ENCODE results near the gene CYSRT1. TPM values are rescaled to one million over a fixed set of nuclear protein-coding genes. Genes with fewer than 3 reads are reported as not detected.

CYSRT1 gene
- total RNA-seq, 1 experiment from 2014 or later: 0.21 TPM

DNA sequence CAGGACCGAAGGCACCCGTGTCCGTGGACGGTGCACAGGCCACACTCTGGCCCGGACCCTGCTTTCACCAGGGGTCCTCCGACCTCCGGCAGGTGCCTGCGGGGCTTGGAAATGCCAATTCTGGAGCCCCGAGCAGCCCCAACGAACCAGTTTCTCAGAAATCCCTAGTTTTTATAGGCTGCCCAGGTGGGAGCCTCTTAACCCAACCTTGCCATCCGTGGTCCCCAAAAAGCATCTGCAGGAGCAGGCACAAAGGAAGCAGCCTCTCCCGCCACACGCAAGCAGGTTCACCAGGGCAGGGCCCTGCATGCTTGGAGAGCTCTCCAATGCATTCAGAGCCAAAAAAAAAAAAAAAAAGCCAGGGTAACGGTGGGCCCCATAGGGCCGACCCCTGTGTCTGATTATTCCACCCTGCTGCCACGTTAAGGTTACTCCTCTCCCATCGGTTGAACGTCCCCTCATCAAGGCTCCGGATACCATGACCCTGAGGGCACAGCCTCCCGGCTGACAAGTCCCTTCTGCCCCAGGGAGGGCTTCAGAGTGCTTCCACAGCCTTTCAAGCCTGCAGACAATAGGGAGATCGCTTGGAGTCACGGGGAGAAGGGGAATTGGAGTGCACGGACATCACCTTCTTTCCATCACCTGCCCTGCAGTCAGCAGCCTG, 23.6 kb upstream of the CYSRT1 start:
- no peak for DNase-seq (ENCODE audit: low read depth, low spot score)
- in situ Hi-C loops (cut with HindIII; ENCODE audit: low pct_unique_long_range_greater_than_20kb, low sequenced_read_pairs): no loop called here

DNA sequence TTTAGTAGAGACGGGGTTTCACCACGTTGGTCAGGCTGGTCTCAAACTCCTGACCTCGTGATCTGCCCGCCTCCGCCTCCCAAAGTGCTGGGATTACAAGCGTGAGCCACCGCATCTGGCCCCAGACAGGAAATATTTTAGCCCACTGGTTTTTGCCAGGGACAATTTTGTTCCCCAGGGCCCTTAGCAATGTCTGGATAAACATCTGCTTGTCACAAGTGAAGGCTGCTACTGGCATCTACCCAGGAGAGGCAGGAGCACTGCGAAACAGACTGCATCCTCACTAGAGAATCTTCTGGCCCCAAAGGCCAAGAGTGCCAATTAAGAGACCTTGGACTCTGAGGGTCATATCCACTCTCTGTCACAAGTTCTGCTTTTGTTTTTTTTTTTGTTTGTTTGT, 22.0 kb upstream of the CYSRT1 start:
- in situ Hi-C loops (cut with HindIII; ENCODE audit: low pct_unique_long_range_greater_than_20kb, low sequenced_read_pairs): no loop called here
- no peak for DNase-seq (ENCODE audit: low read depth, low spot score)

DNA sequence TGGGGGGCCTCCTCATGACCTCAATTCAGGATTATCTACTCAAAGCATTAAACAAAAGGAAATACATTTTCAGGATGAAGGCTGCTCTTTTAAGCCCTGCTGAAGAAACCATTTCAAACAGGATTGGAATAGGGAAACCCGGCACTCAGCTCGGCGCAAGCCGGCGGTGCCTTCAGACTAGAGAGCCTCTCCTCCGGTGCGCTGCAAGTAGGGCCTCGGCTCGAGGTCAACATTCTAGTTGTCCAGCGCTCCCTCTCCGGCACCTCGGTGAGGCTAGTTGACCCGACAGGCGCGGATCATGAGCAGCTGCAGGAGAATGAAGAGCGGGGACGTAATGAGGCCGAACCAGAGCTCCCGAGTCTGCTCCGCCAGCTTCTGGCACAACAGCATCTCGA, 20.2 kb upstream of the CYSRT1 start:
- no peak for DNase-seq (ENCODE audit: low read depth, low spot score)
- in situ Hi-C loops (cut with HindIII; ENCODE audit: low pct_unique_long_range_greater_than_20kb, low sequenced_read_pairs): no loop called here

DNA sequence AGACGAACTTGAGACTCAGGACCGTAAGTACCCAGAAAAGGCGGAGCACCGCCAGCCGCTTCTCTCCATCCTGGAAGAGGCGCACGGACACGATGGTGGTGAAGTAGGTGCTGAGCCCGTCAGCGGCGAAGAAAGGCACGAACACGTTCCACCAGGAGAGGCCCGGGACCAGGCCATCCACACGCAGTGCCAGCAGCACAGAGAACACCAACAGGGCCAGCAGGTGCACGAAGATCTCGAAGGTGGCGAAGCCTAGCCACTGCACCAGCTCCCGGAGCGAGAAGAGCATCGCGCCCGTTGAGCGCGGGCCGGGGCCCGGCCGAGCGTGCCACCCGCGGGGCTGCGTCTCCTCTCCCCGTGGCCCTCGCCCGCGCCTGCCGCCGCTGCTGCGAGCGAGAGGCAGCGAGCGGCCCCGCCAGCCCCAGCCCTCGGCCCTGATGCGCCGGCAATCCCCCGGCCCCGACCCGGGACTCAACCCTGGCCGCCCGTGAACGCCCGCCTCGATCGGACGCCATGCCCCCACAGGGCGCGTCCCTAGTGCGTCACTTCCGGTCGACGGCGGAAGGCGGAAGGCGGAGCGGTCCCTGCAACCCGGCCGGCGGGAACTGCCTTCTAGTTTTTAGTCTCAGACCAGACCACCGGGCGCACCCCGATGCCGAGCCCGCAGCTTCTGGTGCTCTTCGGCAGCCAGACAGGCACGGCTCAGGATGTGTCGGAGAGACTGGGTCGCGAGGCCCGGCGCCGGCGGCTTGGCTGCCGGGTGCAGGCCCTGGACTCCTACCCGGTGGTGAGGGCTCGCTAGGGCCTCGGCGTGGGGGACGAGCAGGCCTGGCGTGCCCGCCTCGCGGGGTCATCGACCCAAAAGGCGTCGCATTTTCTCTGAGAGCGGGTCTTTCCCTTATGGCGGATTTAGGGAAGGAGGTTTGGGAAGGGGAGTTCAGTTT, 19.6 kb upstream of the CYSRT1 start, which contains the start of the genes NDOR1 and TMEM203:
TSS of gene NDOR1 (plus strand) at position 575 of the 944 bp plus-strand sequence. CDS start at position 653, 78 bp downstream.
TSS of gene TMEM203 (minus strand) at position 523 of the 944 bp plus-strand sequence. CDS start at position 289, 234 bp downstream.
- in situ Hi-C loops (cut with HindIII; ENCODE audit: low pct_unique_long_range_greater_than_20kb, low sequenced_read_pairs): no loop called here
- peak; percentile 83 for DNase-seq (ENCODE audit: low read depth, low spot score)

DNA sequence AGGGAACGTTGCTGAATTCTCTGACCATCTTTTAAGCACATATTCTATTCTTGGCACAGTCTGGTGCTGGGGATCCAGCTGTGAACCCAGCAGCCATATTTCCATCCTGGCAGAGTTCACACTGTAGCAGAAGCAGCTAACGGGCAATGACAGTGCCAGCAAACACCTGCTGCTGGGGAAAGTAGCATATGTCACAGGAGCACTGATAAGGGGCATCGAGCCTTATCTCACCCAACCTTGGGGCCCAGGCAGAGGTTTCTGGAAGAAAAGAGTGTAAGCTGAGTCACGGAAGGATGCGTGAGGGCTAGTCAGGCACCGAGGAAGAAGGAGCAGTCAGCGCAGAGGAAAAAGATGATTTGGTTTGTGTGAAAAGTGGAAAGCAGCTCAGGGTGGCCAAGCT, 18.4 kb upstream of the CYSRT1 start:
- no peak for DNase-seq (ENCODE audit: low read depth, low spot score)
- in situ Hi-C loops (cut with HindIII; ENCODE audit: low pct_unique_long_range_greater_than_20kb, low sequenced_read_pairs): no loop called here

DNA sequence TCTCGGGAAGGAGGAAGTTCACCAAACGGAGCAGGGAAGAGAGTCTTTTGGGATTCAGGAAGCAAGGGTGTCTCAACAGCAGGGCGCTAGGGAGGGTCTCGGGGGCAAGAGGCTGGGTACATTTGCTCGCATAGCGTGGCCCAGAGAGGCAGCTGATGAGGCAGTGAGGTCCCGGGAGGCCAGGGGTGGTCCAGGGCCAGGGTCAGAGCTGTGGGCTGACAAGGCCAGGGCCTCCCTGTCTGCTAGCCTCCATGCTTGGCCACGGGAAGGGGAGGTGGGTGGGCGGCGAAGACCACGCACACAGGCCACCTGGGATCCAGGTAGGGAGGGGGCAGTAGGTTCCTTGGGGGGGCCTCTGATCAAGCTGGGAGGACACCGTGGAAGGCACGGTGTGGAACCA, 13.4 kb upstream of the CYSRT1 start:
- no peak for DNase-seq (ENCODE audit: low read depth, low spot score)

DNA sequence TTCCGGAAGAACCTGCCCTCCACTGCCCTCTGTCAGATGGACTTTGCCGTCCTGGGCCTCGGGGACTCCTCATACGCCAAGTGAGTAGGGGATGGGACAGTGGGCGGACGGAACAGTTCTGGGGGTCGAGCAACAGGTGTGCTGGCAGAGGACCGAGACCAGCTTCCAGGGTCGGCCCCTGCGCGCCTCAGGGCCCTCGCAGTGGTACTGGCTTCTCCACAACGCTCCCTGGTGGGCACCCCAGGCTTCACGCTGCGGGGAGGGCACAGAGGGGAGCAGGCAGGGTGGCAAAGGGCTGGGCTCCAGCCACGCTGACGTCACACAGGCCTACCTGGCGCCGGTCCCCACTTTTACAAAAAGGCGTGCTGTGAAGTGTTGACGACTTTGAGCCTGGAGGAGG, 12.5 kb upstream of the CYSRT1 start:
- DNase-seq (ENCODE audit: low read depth, low spot score): no peak
- in situ Hi-C loops (cut with HindIII; ENCODE audit: low pct_unique_long_range_greater_than_20kb, low sequenced_read_pairs): no loop called here

More for the DNA sequence above, 13.4 kb upstream of the CYSRT1 start:
- in situ Hi-C loops (cut with HindIII; ENCODE audit: low pct_unique_long_range_greater_than_20kb, low sequenced_read_pairs): no loop called here

DNA sequence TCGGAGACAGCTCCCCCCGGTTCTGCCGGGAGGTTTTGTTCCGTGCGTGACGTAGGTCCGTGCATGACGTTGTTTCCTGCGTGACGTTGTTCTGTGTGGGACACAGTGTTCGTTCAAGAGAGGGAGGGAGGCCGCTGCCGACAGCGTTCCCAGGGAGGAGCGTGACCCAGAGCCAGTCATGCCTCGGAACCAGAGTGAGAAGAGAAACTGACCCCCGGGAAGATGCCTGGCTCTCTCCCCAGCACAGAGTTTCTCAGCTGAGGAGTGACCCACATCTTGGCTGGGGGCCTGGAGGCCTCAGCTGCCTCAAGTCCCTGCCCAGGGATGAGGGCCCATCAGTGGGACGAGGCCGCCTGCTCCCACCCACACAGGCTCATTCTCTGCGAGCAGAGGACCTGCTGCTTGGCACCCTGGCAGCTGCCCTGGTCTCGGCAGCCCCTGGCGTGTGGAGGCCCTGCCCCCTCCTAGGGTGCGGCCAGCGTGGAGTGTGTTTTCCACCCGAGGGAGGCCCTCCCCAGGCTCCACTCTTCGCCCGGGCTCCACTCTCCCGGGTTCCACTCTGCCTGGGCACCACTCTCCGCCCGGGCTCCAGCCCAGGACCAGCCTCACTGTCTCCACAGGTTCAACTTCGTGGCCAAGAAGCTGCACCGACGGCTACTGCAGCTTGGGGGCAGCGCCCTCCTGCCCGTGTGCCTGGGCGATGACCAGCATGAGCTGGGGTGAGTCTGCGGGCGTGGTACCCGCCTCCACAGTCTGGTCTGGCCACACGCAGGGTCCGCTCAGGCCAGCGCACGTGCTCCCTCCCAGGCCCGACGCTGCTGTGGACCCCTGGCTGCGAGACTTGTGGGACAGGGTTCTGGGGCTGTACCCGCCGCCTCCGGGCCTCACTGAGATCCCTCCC, 11.6 kb upstream of the CYSRT1 start:
- no peak for DNase-seq (ENCODE audit: low read depth, low spot score)
- in situ Hi-C loops (cut with HindIII; ENCODE audit: low pct_unique_long_range_greater_than_20kb, low sequenced_read_pairs): no loop called here

DNA sequence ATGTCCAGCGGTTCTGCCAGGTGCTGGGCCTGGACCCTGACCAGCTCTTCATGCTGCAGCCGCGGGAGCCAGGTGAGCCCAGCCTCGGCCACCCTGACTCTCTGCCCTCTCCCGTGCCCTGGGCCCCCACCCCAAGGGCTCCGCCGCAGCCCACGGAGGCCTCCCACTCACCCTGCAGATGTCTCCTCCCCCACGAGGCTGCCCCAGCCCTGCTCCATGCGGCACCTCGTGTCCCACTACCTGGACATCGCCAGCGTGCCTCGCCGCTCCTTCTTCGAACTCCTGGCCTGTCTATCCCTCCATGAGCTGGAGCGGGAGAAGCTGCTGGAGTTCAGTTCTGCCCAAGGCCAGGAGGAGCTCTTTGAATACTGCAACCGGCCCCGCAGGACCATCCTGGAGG, 10.4 kb upstream of the CYSRT1 start:
- no peak for DNase-seq (ENCODE audit: low read depth, low spot score)
- in situ Hi-C loops (cut with HindIII; ENCODE audit: low pct_unique_long_range_greater_than_20kb, low sequenced_read_pairs): no loop called here

DNA sequence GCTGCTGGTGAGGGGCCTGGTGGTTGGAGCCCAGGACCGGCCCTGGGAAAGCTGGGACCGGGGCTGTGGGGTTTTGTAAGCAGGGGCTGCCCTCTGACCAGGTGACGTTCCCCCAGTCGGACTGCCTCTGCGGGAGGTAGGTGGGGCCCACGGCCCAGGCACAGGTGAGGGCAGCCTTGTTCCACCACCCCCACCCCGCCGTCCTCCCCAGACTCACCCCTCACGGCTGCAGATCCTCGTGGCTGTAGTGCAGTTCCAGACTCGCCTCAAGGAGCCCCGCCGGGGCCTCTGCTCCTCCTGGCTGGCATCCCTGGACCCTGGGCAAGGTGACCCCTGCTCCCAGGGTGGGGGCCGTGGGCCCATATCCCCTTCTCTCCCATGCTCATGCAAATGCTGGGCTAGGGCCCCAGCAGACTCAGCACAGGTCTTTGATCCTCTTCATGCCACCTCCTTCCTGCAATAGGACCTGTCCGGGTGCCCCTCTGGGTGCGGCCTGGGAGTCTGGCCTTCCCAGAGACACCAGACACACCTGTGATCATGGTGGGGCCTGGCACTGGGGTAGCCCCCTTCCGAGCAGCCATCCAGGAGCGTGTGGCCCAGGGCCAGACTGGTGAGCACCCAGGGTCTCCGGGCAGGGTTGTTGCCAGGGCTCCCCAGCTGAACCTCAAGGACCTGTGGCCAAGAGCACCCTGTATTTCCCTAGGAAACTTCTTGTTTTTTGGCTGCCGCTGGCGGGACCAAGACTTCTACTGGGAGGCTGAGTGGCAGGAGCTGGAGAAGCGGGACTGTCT, 9.6 kb upstream of the CYSRT1 start:
- in situ Hi-C loops (cut with HindIII; ENCODE audit: low pct_unique_long_range_greater_than_20kb, low sequenced_read_pairs): no loop called here
- no peak for DNase-seq (ENCODE audit: low read depth, low spot score)

DNA sequence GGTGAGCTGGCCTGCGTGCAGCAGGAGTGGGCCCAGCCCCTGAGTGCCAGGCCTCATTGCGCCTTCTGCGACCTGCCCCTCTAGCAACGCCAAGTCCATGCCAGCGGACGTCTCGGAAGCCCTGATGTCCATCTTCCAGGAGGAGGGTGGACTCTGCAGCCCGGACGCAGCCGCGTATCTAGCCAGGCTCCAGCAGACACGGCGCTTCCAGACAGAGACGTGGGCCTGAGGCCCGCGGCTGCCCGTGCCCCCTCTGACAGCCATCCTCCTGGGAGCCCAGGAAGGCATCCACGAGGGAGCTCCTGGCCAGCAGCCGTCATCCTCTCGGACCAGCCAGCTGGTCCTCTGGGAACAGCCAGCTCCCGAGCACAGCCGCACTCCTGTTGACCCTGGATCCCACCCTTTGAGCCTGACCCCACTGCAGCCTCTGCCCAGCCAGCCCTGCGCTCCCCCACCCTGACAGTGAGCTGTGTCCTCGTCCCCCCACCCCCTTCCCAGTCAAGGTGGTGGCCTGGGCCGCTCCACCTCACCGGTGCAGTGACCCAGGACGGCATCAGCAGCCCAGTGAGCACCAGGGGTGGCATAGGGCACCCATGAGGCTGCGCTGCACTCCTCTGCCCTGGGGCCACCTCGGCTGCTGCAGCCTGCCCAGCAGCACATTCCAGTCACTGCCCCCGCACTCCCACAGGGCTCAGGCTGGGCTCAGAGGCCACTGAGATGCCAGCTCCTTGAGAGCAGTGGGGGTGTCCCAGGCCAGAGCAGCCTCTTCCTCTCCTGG, 8.6 kb upstream of the CYSRT1 start:
- in situ Hi-C loops (cut with HindIII; ENCODE audit: low pct_unique_long_range_greater_than_20kb, low sequenced_read_pairs): no loop called here
- no peak for DNase-seq (ENCODE audit: low read depth, low spot score)

DNA sequence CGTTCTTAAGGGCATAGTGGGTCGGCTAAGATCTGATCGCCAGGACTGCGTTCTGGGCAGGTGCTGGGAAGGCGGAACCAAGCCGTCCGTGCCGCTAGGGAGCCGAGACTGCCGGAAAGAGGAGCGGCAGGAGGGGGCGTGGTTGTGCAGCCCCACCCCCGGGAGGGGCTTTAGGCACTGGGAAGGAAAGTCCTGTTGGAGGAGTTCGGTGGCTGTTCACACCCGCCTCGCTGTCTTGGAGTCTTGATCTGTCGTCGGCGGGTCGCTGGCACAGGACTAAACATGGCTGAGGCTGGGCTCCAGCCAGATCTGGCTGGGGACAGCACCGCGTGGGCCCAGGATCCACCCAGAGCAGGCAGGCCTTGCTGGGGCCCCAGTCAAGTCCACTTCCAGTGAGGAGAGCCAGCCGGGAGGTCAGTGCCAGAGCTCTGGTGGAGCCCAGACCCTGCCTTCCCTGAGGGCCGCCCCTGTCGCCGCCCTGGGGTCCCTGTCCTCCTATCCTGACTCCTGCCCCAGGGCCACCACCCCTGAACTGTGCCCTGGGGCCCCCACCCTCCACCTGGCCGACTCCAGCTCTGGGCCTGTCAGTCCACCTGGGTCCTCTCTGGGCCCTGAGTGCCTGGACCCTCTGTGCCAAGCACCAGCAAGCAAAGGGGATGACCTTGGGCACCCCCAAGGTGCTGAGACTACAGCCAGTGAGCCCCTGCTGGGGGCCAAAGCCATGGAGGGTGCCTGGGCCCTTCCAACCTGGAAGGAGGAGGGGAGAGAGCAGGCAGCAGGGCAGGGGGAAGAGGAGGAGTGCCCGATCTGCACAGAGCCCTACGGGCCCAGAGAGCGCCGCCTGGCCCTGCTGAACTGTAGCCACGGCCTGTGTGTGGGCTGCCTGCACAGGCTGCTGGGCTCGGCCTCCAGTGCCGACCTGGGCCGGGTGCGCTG, 7.4 kb upstream of the CYSRT1 start:
- in situ Hi-C loops (cut with HindIII; ENCODE audit: low pct_unique_long_range_greater_than_20kb, low sequenced_read_pairs): no loop called here
- DNase-seq (ENCODE audit: low read depth, low spot score): peak; percentile 63

DNA sequence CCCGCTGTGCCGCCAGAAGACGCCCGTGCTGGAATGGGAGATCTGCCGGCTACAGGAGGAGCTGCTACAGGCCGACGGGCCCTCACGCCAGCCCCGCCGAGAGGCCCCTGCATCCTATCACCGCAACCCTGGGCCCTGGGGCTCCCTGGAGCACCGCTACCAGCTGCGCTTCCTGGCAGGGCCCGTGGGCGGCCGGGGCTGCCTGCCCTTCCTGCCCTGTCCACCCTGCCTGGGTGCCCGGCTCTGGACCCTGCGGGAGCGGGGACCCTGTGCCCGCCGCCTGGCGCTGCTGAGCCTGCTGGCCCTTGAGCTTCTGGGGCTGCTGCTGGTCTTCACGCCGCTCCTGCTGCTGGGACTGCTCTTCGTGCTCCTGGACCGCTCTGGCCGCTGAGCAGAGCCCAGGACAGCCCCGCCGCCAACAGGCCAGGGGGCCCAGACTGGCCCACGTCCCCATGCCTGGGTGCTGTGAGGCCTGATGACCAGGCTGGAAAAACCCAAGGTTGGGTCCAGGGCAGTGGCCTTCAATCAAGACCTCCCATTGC, 6.7 kb upstream of the CYSRT1 start:
- in situ Hi-C loops (cut with HindIII; ENCODE audit: low pct_unique_long_range_greater_than_20kb, low sequenced_read_pairs): no loop called here

DNA sequence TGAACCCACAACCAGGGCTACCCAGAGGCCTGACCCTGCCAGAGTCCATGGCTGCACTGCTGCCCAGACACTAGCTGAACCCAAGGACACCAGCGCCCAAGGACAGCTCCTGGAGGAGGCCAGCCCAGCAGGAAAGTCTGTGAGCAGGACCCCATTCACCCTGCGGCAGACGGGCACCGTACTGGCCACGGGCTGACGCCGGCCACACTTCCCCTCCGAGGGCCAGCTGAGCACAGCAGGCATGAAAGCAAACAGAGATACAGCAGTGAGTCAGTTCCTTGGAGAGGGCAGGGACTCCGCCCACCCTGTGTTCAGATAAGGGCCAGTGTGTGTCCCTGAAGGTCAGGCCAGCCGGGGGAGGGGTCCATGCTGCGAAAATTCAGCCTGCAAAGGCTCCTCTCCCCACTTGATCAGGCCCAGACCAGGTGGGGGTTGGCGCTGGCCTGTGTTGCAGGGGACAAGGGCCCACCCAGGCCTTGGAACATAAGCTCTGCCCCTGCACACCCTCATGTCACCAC, 6.2 kb upstream of the CYSRT1 start:
- in situ Hi-C loops (cut with HindIII; ENCODE audit: low pct_unique_long_range_greater_than_20kb, low sequenced_read_pairs): no loop called here
- DNase-seq (ENCODE audit: low read depth, low spot score): no peak

More for the DNA sequence above, 6.7 kb upstream of the CYSRT1 start:
- no peak for DNase-seq (ENCODE audit: low read depth, low spot score)

DNA sequence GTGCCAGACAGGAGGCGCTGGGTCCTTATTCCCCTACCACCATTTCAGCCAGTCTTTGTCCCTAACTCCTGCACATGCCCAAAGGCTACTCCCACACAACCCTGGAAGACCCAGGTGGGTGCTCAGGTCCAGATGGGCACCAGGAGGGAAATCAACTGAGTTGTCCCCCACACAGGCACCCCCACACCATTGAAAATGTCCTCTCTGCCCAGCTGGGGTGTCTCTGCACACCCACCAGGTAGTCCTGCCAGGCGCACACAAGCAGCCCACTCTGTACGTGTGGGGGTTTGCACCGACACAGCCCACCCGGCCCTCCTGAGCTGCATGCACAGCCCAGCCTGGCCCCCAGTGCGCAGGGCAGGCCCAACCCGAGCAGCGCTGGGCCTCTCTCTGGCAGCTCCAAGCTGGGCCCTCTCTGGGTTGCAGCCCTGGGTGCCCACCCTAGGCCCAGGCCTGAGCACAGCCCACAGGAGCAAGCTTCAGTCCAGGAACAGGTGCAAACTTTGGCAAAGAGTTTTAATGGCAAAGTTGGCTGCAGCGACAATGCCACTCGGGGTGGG, 5.1 kb upstream of the CYSRT1 start:
- DNase-seq (ENCODE audit: low read depth, low spot score): no peak
- in situ Hi-C loops (cut with HindIII; ENCODE audit: low pct_unique_long_range_greater_than_20kb, low sequenced_read_pairs): no loop called here
